Astrocyte (in vitro differentiated cells and primary cell): ENCODE measurements around the gene CLEC16A.

Source experiments
- EZH2 ChIP-seq: IDR thresholded peaks from 2 replicates; pipeline ENCODE4 v1.6.1; 2012; ENCODE audit warnings: mild to moderate bottlenecking, low read length, inconsistent platforms; ENCODE audit not compliant: insufficient read depth
- TF ChIP-seq, protein P1 (sequence below): IDR thresholded peaks from 2 replicates; pipeline ENCODE4 v1.5.1; 2011; ENCODE audit warnings: low read depth, mild to moderate bottlenecking, inconsistent platforms, low read length, moderate library complexity; ENCODE audit not compliant: insufficient read depth

DNA sequence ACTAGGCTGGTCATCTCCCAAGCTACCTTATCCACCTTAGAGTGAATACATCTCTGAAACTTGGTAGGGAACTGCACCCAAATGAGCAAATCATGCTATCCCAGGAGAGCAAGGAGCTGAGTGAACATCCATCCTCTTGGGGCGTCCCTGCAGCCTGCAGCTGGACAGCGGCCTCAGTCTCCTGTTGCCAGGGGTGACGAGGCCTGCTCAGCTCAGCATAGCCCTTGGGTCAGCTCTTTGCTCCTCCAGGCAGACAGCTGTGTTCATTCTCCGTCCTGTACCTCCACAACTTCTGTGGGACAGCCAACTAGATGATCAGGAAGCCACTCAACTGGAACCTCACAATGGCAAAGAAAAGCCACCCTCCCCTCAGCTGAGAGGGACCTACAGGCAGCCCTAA, 199.8 kb downstream of the CLEC16A start:
- TF ChIP-seq, protein P1, sequence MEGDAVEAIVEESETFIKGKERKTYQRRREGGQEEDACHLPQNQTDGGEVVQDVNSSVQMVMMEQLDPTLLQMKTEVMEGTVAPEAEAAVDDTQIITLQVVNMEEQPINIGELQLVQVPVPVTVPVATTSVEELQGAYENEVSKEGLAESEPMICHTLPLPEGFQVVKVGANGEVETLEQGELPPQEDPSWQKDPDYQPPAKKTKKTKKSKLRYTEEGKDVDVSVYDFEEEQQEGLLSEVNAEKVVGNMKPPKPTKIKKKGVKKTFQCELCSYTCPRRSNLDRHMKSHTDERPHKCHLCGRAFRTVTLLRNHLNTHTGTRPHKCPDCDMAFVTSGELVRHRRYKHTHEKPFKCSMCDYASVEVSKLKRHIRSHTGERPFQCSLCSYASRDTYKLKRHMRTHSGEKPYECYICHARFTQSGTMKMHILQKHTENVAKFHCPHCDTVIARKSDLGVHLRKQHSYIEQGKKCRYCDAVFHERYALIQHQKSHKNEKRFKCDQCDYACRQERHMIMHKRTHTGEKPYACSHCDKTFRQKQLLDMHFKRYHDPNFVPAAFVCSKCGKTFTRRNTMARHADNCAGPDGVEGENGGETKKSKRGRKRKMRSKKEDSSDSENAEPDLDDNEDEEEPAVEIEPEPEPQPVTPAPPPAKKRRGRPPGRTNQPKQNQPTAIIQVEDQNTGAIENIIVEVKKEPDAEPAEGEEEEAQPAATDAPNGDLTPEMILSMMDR: no peak
- no peak for TF ChIP-seq EZH2
